K562 (cell line): ENCODE results near the gene NTM.

Experiments used
- KAT7 ChIP-seq: sonication (generic); formaldehyde crosslinking; IDR thresholded peaks from 2 replicates; pipeline ENCODE4 v1.8.0; 2022; ENCODE audit warnings: missing genetic modification reagents, mild to moderate bottlenecking, borderline replicate concordance
- MAFF ChIP-seq: IDR thresholded peaks from 2 replicates; pipeline ENCODE4 v1.6.1; 2012; ENCODE audit warnings: low read length, improper control_type of control experiment
- TCF7L2 ChIP-seq: fragments of 150-350 bp; IDR thresholded peaks from 2 replicates; pipeline ENCODE4 v1.6.1; 2016; ENCODE audit warnings: low read depth, mild to moderate bottlenecking, low read length, moderate library complexity
- TF ChIP-seq, protein P1 (sequence below), 3 experiments: IDR thresholded peaks in 2 of 3; conservative IDR thresholded peaks in 1 of 3; 2 replicates each; pipeline ENCODE4 v1.5.1; 2011 to 2012; ENCODE audit warnings: low read length in 3 of 3, mild to moderate bottlenecking in 3 of 3, control low read depth in 2 of 3, improper control_type of control experiment in 1 of 3, inconsistent platforms in 1 of 3, low read depth in 1 of 3, mixed read lengths in 1 of 3, moderate library complexity in 1 of 3; ENCODE audit not compliant: insufficient read depth in 2 of 3

DNA sequence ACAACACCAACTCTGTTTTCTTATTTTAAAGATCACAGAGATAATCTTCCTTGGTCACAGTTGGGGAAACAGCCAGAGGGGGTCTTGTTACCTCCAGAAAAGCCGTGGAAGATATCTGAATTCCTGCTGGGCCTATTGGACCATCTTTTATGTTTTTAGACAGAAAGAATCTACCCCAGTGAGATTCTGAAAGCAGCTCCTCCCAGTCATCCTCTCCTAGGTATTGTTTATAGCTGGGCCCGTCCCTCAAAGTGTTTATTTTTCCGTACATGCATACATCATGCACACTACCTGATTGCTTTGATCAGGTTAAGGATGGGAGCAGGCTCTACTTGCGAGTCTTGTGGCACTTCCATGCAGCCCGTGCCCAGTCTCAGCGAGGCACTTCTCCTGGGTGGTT lies 742.4 kb downstream of the NTM start:
- TF ChIP-seq MAFF (no peak), TCF7L2 (no peak), KAT7 (CRISPR knock-in tag) (no peak)
- TF ChIP-seq, protein P1, sequence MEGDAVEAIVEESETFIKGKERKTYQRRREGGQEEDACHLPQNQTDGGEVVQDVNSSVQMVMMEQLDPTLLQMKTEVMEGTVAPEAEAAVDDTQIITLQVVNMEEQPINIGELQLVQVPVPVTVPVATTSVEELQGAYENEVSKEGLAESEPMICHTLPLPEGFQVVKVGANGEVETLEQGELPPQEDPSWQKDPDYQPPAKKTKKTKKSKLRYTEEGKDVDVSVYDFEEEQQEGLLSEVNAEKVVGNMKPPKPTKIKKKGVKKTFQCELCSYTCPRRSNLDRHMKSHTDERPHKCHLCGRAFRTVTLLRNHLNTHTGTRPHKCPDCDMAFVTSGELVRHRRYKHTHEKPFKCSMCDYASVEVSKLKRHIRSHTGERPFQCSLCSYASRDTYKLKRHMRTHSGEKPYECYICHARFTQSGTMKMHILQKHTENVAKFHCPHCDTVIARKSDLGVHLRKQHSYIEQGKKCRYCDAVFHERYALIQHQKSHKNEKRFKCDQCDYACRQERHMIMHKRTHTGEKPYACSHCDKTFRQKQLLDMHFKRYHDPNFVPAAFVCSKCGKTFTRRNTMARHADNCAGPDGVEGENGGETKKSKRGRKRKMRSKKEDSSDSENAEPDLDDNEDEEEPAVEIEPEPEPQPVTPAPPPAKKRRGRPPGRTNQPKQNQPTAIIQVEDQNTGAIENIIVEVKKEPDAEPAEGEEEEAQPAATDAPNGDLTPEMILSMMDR (IDR thresholded peaks at IDR 0.05 in 2 of 3, conservative IDR thresholded peaks at IDR 0.05 in 1 of 3; ENCODE audit: insufficient read depth in 2 of 3, low read depth in 1 of 3, low read length in 3 of 3), result no peak
